ENCODE measurements around the gene DIP2A. TPM values are rescaled to one million over a fixed set of nuclear protein-coding genes. Genes with fewer than 3 reads are reported as not detected.

The DIP2A gene
- total and polyA plus RNA-seq, 2 of the 8 experiments (the other 6 are each of a cell fraction or from before 2014, with no cell fraction given), result 16.0 to 27.1 TPM

DNA sequence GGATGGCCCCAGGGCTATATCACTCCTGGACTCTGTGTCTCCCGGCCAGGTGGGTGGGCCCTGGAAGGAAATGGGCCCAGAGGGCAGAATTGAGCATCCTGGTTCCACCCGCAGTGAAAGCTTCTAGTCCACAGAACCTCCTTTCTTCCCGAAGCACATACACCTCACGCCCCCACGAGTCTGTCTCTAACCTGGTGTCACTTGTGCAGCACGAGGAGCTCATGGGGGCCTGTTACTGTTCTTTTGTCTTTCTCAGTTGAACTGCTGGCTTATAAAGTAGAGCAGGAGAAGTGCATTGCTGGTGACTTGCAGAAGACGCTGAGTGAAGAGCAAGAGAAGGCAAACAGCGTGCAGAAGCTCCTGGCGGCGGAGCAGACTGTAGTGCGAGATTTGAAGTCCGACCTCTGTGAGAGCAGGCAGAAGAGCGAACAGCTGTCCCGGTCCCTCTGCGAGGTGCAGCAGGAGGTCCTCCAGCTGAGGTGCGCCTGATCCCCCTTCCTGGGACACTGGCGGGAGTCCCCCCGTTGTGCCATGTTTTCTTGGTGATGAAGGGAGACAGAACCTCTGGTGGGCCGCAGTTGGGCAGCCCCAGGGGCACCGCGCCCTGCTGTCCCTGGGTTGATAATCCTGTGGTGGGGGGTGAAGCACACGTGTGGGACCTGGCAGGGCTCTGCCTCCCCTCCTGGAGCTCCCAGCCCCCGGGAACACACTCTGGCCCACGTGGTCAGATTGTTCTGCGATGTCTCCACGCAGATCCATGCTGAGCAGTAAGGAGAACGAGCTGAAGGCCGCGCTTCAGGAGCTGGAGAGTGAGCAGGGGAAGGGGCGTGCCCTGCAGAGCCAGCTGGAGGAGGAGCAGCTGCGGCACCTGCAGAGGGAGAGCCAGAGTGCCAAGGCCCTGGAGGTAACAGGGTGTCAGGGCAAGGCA lies 28.7 kb upstream of the DIP2A start:
- 0 out of 2 replicates have a peak, but pooled peaks cover 2% of the 10 kb centered on the region for H3K23me2 ChIP-seq (ENCODE audit: low read depth, low read length)
- no peak overlapping the region for H3K23ac ChIP-seq (ENCODE audit: insufficient read length)
- no peak overlapping the region for H4K8ac ChIP-seq (ENCODE audit: extremely low read depth, insufficient read depth, low read length)
- no peak overlapping the region for H3K56ac ChIP-seq (replicated peaks; ENCODE audit: insufficient read length, low read depth, low read length)
- H3K79me2 ChIP-seq (ENCODE audit: control insufficient read depth in 1 of 2, insufficient read depth in 2 of 2, low read length in 2 of 2), result no peaks in the 10 kb centered on the region
- no peak overlapping the region for H3K4me3 ChIP-seq (ENCODE audit: extremely low read depth in 1 of 4, insufficient read depth in 2 of 4, low read depth in 3 of 4, low read length in 4 of 4)
- no peak overlapping the region for H3K4me2 ChIP-seq (ENCODE audit: insufficient read depth in 1 of 2, low read depth in 2 of 2, low read length in 2 of 2)
- no peak overlapping the region for H4K91ac ChIP-seq (replicated peaks; ENCODE audit: insufficient read length, low read length)
- H3K27ac ChIP-seq (ENCODE audit: low read depth, low read length), result no peak overlapping the region
- no peak overlapping the region for H2BK15ac ChIP-seq (ENCODE audit: low read length)
- H2BK12ac ChIP-seq (ENCODE audit: low read depth, low read length), result no peak overlapping the region
- no peak for FAIRE-seq
- no peaks in the 10 kb centered on the region for H3K27me3 ChIP-seq (replicated peaks in 1 of 4; ENCODE audit: control insufficient read depth in 3 of 4, extremely low read depth in 1 of 4, insufficient read depth in 3 of 4, low read length in 3 of 4)
- H3K4me1 ChIP-seq (replicated peaks in 1 of 4; ENCODE audit: control insufficient read depth in 3 of 4, insufficient read depth in 4 of 4, low read length in 3 of 4), result no peaks in the 10 kb centered on the region
- 90% methylated on average over 31 of the region's 31 CpGs; no CpG with 5 or more reads in 1 of the 2 experiments for WGBS, 2 experiments (ENCODE audit: extremely low coverage in 1 of 2, insufficient coverage in 1 of 2, insufficient read length in 1 of 2, insufficient replicate concordance in 2 of 2, low coverage in 1 of 2, low lambda C conversion rate in 2 of 2, missing lambda C conversion rate in 1 of 2)
- H4K5ac ChIP-seq (ENCODE audit: insufficient read length, low read depth, low read length), result no peak overlapping the region
- TF ChIP-seq, protein P1, sequence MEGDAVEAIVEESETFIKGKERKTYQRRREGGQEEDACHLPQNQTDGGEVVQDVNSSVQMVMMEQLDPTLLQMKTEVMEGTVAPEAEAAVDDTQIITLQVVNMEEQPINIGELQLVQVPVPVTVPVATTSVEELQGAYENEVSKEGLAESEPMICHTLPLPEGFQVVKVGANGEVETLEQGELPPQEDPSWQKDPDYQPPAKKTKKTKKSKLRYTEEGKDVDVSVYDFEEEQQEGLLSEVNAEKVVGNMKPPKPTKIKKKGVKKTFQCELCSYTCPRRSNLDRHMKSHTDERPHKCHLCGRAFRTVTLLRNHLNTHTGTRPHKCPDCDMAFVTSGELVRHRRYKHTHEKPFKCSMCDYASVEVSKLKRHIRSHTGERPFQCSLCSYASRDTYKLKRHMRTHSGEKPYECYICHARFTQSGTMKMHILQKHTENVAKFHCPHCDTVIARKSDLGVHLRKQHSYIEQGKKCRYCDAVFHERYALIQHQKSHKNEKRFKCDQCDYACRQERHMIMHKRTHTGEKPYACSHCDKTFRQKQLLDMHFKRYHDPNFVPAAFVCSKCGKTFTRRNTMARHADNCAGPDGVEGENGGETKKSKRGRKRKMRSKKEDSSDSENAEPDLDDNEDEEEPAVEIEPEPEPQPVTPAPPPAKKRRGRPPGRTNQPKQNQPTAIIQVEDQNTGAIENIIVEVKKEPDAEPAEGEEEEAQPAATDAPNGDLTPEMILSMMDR (IDR thresholded peaks at IDR 0.05; ENCODE audit: control extremely low read depth in 1 of 3, insufficient read depth in 1 of 3, low read depth in 1 of 3, low read length in 3 of 3), result no peak
- TF ChIP-seq SIRT6 (IDR thresholded peaks at IDR 0.05; ENCODE audit: low read length) (no peak), MAFK (IDR thresholded peaks at IDR 0.05; ENCODE audit: low read depth, low read length) (no peak), SRF (IDR thresholded peaks at IDR 0.05; ENCODE audit: low read depth, low read length) (no peak), HDAC6 (IDR thresholded peaks at IDR 0.05; ENCODE audit: low read depth, low read length) (no peak), RNF2 (IDR thresholded peaks at IDR 0.05; ENCODE audit: borderline replicate concordance, low read depth, low read length, missing control alignments, poor library complexity, severe bottlenecking) (no peak), TEAD4 (IDR thresholded peaks at IDR 0.05; ENCODE audit: low read depth, low read length) (no peak)
- no peak overlapping the region for H3K4ac ChIP-seq (replicated peaks; ENCODE audit: insufficient read length, low read depth, low read length)
- ChIA-PET POLR2A (ENCODE audit: partially characterized antibody) (no interaction called here), CTCF (ENCODE audit: partially characterized antibody) (no interaction called here)
- no peak overlapping the region for H2BK120ac ChIP-seq (replicated peaks; ENCODE audit: low read depth, low read length)
- peaks cover 0 to 6% of the 10 kb centered on the region in 2 experiments for H4K20me1 ChIP-seq (replicated peaks in 1 of 2; ENCODE audit: control insufficient read depth in 1 of 2, insufficient read depth in 2 of 2, low read length in 2 of 2)
- H2AFZ ChIP-seq (ENCODE audit: low read length), result no peak overlapping the region
- H3K79me1 ChIP-seq (ENCODE audit: low read depth, low read length), result peaks cover 2% of the 10 kb centered on the region; the same call in 1 of the 2 replicates
- H2BK20ac ChIP-seq (ENCODE audit: low read length), result no peak overlapping the region
- H3K9me3 ChIP-seq (ENCODE audit: insufficient read depth in 2 of 2, low read depth in 1 of 2, low read length in 1 of 2), result no peaks in the 10 kb centered on the region
- no peak overlapping the region for H3K14ac ChIP-seq (ENCODE audit: insufficient read length)
- no peak overlapping the region for H3K9ac ChIP-seq (replicated peaks in 1 of 4; ENCODE audit: extremely low read depth in 1 of 4, low read depth in 3 of 4, low read length in 3 of 4)
- peaks cover 12 to 47% (median 22%) of the 10 kb centered on the region in 4 experiments for H3K36me3 ChIP-seq (ENCODE audit: control insufficient read depth in 2 of 4, insufficient read depth in 4 of 4, low read length in 3 of 4)
- DNase-seq (ENCODE audit: low read depth in 1 of 2, low spot score in 2 of 2), result no peak
- H2AK5ac ChIP-seq (ENCODE audit: low read depth, low read length), result no peak overlapping the region
- H2BK5ac ChIP-seq (ENCODE audit: low read depth, low read length), result no peak overlapping the region
- H3K18ac ChIP-seq (ENCODE audit: extremely low read depth, low read length), result no peak overlapping the region
